ENCODE results near the gene VAMP8. TPM values are rescaled to one million over a fixed set of nuclear protein-coding genes. Genes with fewer than 3 reads are reported as not detected.

VAMP8 gene
- total RNA-seq, 2 donors from 2014 or later, result 44.4 to 108 TPM

GRCh38 chr2:85538507-85539360 is 38.7 kb upstream of the VAMP8 start, which contains the start of gene MAT2A:
Gene MAT2A (plus strand): TSS chr2:85539168. CDS start chr2:85539288, 120 bp downstream.
- no peaks in the 10 kb centered on the region for H3K27me3 ChIP-seq (replicated peaks; ENCODE audit: insufficient read depth)
- H3K36me3 ChIP-seq, result peaks cover 0 to 11% of the 10 kb centered on the region in 2 donors
- H3K4me3 ChIP-seq, result peak within 1 kb of the TSS; percentile 88 to 90
- intact Hi-C loops (cut with DNase I), result loop anchor here (1.0 kb wide), 1 partner anchor 101 kb away; no protein-coding TSS in a partner anchor
- TF ChIP-seq POLR2AphosphoS5 (IDR thresholded peaks at IDR 0.05), result peak; percentile 74
- peak; percentile 99 for TF ChIP-seq POLR2A (IDR thresholded peaks at IDR 0.05)
- TF ChIP-seq, protein P1, sequence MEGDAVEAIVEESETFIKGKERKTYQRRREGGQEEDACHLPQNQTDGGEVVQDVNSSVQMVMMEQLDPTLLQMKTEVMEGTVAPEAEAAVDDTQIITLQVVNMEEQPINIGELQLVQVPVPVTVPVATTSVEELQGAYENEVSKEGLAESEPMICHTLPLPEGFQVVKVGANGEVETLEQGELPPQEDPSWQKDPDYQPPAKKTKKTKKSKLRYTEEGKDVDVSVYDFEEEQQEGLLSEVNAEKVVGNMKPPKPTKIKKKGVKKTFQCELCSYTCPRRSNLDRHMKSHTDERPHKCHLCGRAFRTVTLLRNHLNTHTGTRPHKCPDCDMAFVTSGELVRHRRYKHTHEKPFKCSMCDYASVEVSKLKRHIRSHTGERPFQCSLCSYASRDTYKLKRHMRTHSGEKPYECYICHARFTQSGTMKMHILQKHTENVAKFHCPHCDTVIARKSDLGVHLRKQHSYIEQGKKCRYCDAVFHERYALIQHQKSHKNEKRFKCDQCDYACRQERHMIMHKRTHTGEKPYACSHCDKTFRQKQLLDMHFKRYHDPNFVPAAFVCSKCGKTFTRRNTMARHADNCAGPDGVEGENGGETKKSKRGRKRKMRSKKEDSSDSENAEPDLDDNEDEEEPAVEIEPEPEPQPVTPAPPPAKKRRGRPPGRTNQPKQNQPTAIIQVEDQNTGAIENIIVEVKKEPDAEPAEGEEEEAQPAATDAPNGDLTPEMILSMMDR (IDR thresholded peaks at IDR 0.05), result peak; percentile 27 to 81 (median 59)
- H3K27ac ChIP-seq, result peak within 1 kb of the TSS; percentile 98
- H3K9me3 ChIP-seq, result no peaks in the 10 kb centered on the region
- WGBS, result under 1% methylated on average over 74 of the region's 92 CpGs
- peaks cover 8% of the 10 kb centered on the region for H3K4me1 ChIP-seq (replicated peaks)
- peak; percentile 88 for DNase-seq (ENCODE audit: low spot score)

DNA sequence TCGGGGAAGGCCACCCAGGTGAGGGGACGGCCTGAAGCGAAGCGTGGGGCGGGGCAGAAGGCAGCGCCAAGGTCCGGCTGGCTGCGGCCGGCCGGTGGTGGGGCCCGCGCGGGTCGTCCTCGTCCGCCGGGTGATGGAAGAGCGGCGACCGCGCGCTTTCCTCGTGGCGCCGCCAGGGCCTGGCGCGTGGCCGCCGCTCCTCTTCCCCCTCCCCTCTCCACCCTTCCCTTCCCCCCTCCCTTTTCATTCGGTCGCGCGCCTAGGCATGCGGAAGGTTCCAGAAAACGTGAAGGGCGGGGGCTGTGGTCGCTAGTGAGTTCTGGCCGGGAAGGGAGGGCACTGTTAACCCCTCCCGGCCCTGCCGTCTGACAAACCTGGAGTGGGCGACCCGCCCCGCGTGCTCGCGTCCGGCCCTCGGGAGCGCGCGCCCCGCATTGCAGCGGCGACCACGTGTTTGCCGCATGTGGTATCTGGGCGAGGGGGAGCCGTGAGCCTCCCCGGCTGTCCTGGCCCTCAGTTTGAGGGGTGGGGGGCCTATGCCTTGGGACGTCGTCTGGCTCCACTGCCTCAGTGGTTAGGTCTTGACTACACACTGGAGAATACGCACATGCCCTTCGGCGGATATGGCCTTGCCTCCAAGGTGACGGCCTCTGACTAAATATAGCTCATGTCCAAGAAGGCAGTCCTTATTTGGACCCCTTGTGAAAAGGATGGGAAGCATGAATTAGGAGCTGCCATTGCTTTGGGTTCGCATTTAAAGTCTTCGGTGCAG is 37.8 kb upstream of the VAMP8 start:
- peaks cover 8% of the 10 kb centered on the region for H3K4me1 ChIP-seq (replicated peaks)
- intact Hi-C loops (cut with DNase I), result loop anchor here (1.0 kb wide), 1 partner anchor 102 kb away; no protein-coding TSS in a partner anchor
- 0% methylated on average over 39 of the region's 67 CpGs for WGBS

GRCh38 chr2:85540133-85540648 is 37.2 kb upstream of the VAMP8 start:
- no peaks in the 10 kb centered on the region for H3K9me3 ChIP-seq
- WGBS, result 2% methylated on average over 11 of the region's 11 CpGs
- no peaks in the 10 kb centered on the region for H3K27me3 ChIP-seq (replicated peaks; ENCODE audit: insufficient read depth)
- H3K36me3 ChIP-seq, result peaks cover 0 to 18% of the 10 kb centered on the region in 2 donors
- peak overlapping the region; percentile 88 to 90 for H3K4me3 ChIP-seq
- TF ChIP-seq POLR2AphosphoS5 (IDR thresholded peaks at IDR 0.05) (no peak), POLR2A (IDR thresholded peaks at IDR 0.05) (no peak)
- TF ChIP-seq, protein P1 (IDR thresholded peaks at IDR 0.05), result no peak
- peak overlapping the region; percentile 98 for H3K27ac ChIP-seq
- H3K4me1 ChIP-seq (replicated peaks), result peaks cover 8% of the 10 kb centered on the region
- intact Hi-C loops (cut with DNase I), result no loop called here
- no peak for DNase-seq (ENCODE audit: low spot score)

More for the DNA sequence above, 37.8 kb upstream of the VAMP8 start:
- H3K27me3 ChIP-seq (replicated peaks; ENCODE audit: insufficient read depth), result no peaks in the 10 kb centered on the region
- H3K9me3 ChIP-seq, result no peaks in the 10 kb centered on the region
- DNase-seq (ENCODE audit: low spot score), result peak; percentile 51
- H3K36me3 ChIP-seq, result peaks cover 0 to 18% of the 10 kb centered on the region in 2 donors
- TF ChIP-seq POLR2A (IDR thresholded peaks at IDR 0.05) (no peak), POLR2AphosphoS5 (IDR thresholded peaks at IDR 0.05) (peak; percentile 46)
- TF ChIP-seq, protein P1 (IDR thresholded peaks at IDR 0.05), result peak in 2 of 4 experiments; percentile 18 to 41
- H3K27ac ChIP-seq, result peak overlapping the region; percentile 98
- H3K4me3 ChIP-seq, result peak overlapping the region; percentile 88 to 90

- Histone ChIP-seq H3K27me3 (replicated peaks; ENCODE audit: insufficient read depth) (no peaks in the 10 kb centered on the region), H3K4me1 (replicated peaks) (peaks cover 8% of the 10 kb centered on the region), H3K9me3 (no peaks in the 10 kb centered on the region), H3K36me3 (peaks cover 0 to 18% of the 10 kb centered on the region in 2 donors), H3K27ac (peak overlapping the region; percentile 21 to 98), H3K4me3 (peak overlapping the region in 1 of 2 donors; percentile 90)
- WGBS, result 20% methylated on average over 4 of the region's 4 CpGs
- DNase-seq (ENCODE audit: low spot score), result no peak
- intact Hi-C loops (cut with DNase I), result no loop called here
- no peak for TF ChIP-seq POLR2AphosphoS5 (IDR thresholded peaks at IDR 0.05)
- TF ChIP-seq, protein P1 (IDR thresholded peaks at IDR 0.05), result no peak
- TF ChIP-seq POLR2A (IDR thresholded peaks at IDR 0.05), result no peak
Observed at GRCh38 chr2:85541262-85541661, 36.1 kb upstream of the VAMP8 start.

Measured in prostate gland (tissue), 2 donors.